Stimulated activated naive CD4-positive, alpha-beta T cell treated with Interleukin-2 at 50 U/mL for 16 hours (primary cell): ENCODE measurements around the gene UBR3.
"Not testable (repeated sequence)": the region's sequence is repeated elsewhere in the genome, so short reads cannot be mapped to it uniquely, and the experiment has no call there.

Experiments used
- DNase-seq: peaks from one replicate; lab custom pipeline; 2025; lab: John Stamatoyannopoulos, UW

Gene UBR3

GRCh38 chr2:169824373-169825333, 2.6 kb upstream of the UBR3 start, which contains the start of gene METTL5:
TSS of gene METTL5 (minus strand) at chr2:169824905. CDS start at chr2:169824597, 308 bp downstream.
- peak; percentile 73 for DNase-seq

GRCh38 chr2:169828141-169828811, 1.0 kb downstream of the UBR3 start:
- DNase-seq = peak; percentile 62

- no peak for DNase-seq
These were observed 7.1 kb downstream of the UBR3 start for GRCh38 chr2:169834401-169834800.

GRCh38 chr2:169838743-169839489, 11.7 kb downstream of the UBR3 start:
- no peak for DNase-seq

- DNase-seq = no peak
These were observed 12.9 kb downstream of the UBR3 start for GRCh38 chr2:169839954-169840746.

- DNase-seq = no peak
These were observed 13.5 kb downstream of the UBR3 start for GRCh38 chr2:169840747-169841142.

- not testable (repeated sequence) for DNase-seq
These were observed 14.4 kb downstream of the UBR3 start for GRCh38 chr2:169841625-169842024.

- no peak for DNase-seq
These were observed 17.8 kb downstream of the UBR3 start for GRCh38 chr2:169845016-169845415.

GRCh38 chr2:169848959-169849693, 21.9 kb downstream of the UBR3 start:
- DNase-seq = not testable (repeated sequence)

GRCh38 chr2:169849710-169850109, 22.5 kb downstream of the UBR3 start:
- no peak for DNase-seq

GRCh38 chr2:169853041-169853668, 25.9 kb downstream of the UBR3 start:
- no peak for DNase-seq

GRCh38 chr2:169855281-169856258, 28.3 kb downstream of the UBR3 start:
- DNase-seq = not testable (repeated sequence)

- DNase-seq = no peak
These were observed 32.2 kb downstream of the UBR3 start for GRCh38 chr2:169859423-169859822.

GRCh38 chr2:169860149-169860548, 32.9 kb downstream of the UBR3 start:
- no peak for DNase-seq

GRCh38 chr2:169862816-169863215, 35.6 kb downstream of the UBR3 start:
- DNase-seq = no peak

- no peak for DNase-seq
These were observed 38.2 kb downstream of the UBR3 start for GRCh38 chr2:169865492-169865891.

GRCh38 chr2:169866230-169866629, 39.0 kb downstream of the UBR3 start:
- not testable (repeated sequence) for DNase-seq

- no peak for DNase-seq
These were observed 40.3 kb downstream of the UBR3 start for GRCh38 chr2:169867579-169867978.

GRCh38 chr2:169868951-169869350, 41.7 kb downstream of the UBR3 start:
- DNase-seq = no peak
